K562 (cell line): Measurements from ENCODE around the gene EHD2. TPM values are rescaled to one million over a fixed set of nuclear protein-coding genes. Genes with fewer than 3 reads are reported as not detected.

Source experiments
- CBFB ChIP-seq: sonication (generic); formaldehyde crosslinking; IDR thresholded peaks from 2 replicates; pipeline ENCODE4 v1.4.0; 2020; ENCODE audit warnings: mild to moderate bottlenecking, missing genetic modification reagents
- CXXC5 ChIP-seq: fragments of 250-450 bp; sonication (Bioruptor Pico); IDR thresholded peaks from 2 replicates; pipeline ENCODE4 v1.8.0; 2022; ENCODE audit warnings: inconsistent platforms, mild to moderate bottlenecking, moderate library complexity
- HDAC8 ChIP-seq: fragments of 450-650 bp; IDR thresholded peaks from 2 replicates; pipeline ENCODE4 v1.6.1; 2016; ENCODE audit warnings: mild to moderate bottlenecking, missing genetic modification characterization, moderate library complexity, missing compliant biosample characterization
- KAT2B ChIP-seq: IDR thresholded peaks from one replicate; pipeline ENCODE4 v1.6.1; 2012; ENCODE audit warnings: low read depth, mild to moderate bottlenecking, control low read depth, inconsistent platforms, low read length, moderate library complexity
- L3MBTL2 ChIP-seq: fragments of 450-650 bp; IDR thresholded peaks from 2 replicates; pipeline ENCODE4 v1.6.1; 2016; ENCODE audit warnings: mild to moderate bottlenecking, moderate library complexity
- MCM7 ChIP-seq, 2 experiments: fragments of 450-650 bp; IDR thresholded peaks; 2 replicates each; pipeline ENCODE4 v1.6.1; 2016 to 2018
- MTA2 ChIP-seq: fragments of 450-650 bp; IDR thresholded peaks from 2 replicates; pipeline ENCODE4 v1.6.1; 2016; ENCODE audit warnings: low read depth
- MYNN ChIP-seq, 2 experiments: sonication (generic); formaldehyde crosslinking in 1 of 2; IDR thresholded peaks; 2 replicates each; pipeline versions ENCODE4 v1.5.0 to v1.6.1; 2016 to 2020; ENCODE audit warnings: antibody characterized with exemption in 1 of 2, missing genetic modification reagents in 1 of 2
- NEUROD1 ChIP-seq: fragments of 150-350 bp; IDR thresholded peaks from 2 replicates; pipeline ENCODE4 v1.6.1; 2014; ENCODE audit warnings: borderline replicate concordance, low read length, low read depth; ENCODE audit not compliant: partially characterized antibody
- NFYB ChIP-seq: IDR thresholded peaks from 2 replicates; pipeline ENCODE4 v1.6.1; 2011; ENCODE audit warnings: mild to moderate bottlenecking, moderate library complexity; ENCODE audit not compliant: insufficient read length; ENCODE audit errors: extremely low read depth
- PBX2 ChIP-seq, 2 experiments: IDR thresholded peaks in 1 of 2; conservative IDR thresholded peaks in 1 of 2; 2 replicates each; pipeline ENCODE4 v1.6.1; 2016; ENCODE audit warnings: low read depth in 2 of 2, mild to moderate bottlenecking in 1 of 2, missing compliant biosample characterization in 1 of 2, missing genetic modification characterization in 1 of 2, moderate library complexity in 1 of 2
- PHB2 ChIP-seq: fragments of 450-650 bp; IDR thresholded peaks from 2 replicates; pipeline ENCODE4 v1.6.1; 2017; ENCODE audit warnings: low read depth
- RBM39 ChIP-seq: fragments of 200-400 bp; formaldehyde crosslinking; optimal IDR thresholded peaks from 2 replicates; pipeline ENCODE3; 2018; ENCODE audit warnings: low read depth, low read length
- SAFB ChIP-seq: fragments of 200-400 bp; formaldehyde crosslinking; IDR thresholded peaks from 2 replicates; pipeline ENCODE4 v1.6.1; 2017; ENCODE audit warnings: low read depth, low read length, borderline replicate concordance
- SMARCA5 ChIP-seq: fragments of 450-650 bp; IDR thresholded peaks from 2 replicates; pipeline ENCODE4 v1.6.1; 2016
- SRF ChIP-seq, 2 experiments: fragments of 250-450, 450-650 bp in 1 of 2; sonication (Bioruptor Pico) in 1 of 2; sonication (generic) in 1 of 2; formaldehyde crosslinking; IDR thresholded peaks; 2 replicates each; pipeline versions ENCODE4 v1.5.0 to v1.5.1; 2020 to 2022; ENCODE audit warnings: mild to moderate bottlenecking in 1 of 2, missing genetic modification reagents in 1 of 2
- THAP12 ChIP-seq: fragments of 250-450 bp; sonication (Bioruptor Pico); IDR thresholded peaks from 2 replicates; pipeline ENCODE4 v1.9.0; 2021; ENCODE audit warnings: mild to moderate bottlenecking, inconsistent platforms
- ZBTB17 ChIP-seq: fragments of 450-650 bp; formaldehyde crosslinking; IDR thresholded peaks from 2 replicates; pipeline ENCODE4 v1.4.0; 2020; ENCODE audit warnings: mild to moderate bottlenecking
- ZNF445 ChIP-seq: fragments of 250-450 bp; sonication (Bioruptor Pico); IDR thresholded peaks from 2 replicates; pipeline ENCODE4 v1.4.0; 2020; ENCODE audit warnings: low read depth, mild to moderate bottlenecking, moderate library complexity
- ZNF584 ChIP-seq: fragments of 200-800 bp; sonication (Bioruptor generic); IDR thresholded peaks from 2 replicates; pipeline ENCODE4 v1.6.1; 2016; ENCODE audit warnings: low read depth, mild to moderate bottlenecking, missing genetic modification characterization, missing compliant biosample characterization
- ZNF830 ChIP-seq: fragments of 250-450 bp; sonication (Bioruptor Pico); IDR thresholded peaks from 2 replicates; pipeline ENCODE4 v1.5.0; 2021; ENCODE audit warnings: mild to moderate bottlenecking
- polyA plus RNA-seq, 8 experiments: library from polyadenylated mRNA; depleted of rRNA in 4 of 8; stranded (reverse) in 5 of 8; unstranded in 3 of 8; fragments of >200 nt; fragmentation: Nextera tagmentation in 2 of 8; fragmentation: Illumina TruSeq in 1 of 8; extraction: Ambion mirVana in 2 of 8; extraction: Trizol in 1 of 8; gene quantifications; 2 replicates each; pipeline versions ENCODE4 v1.2.1 to v1.2.3, GENCODE V29; 2011 to 2014; ENCODE audit warnings: inconsistent platforms in 1 of 8, missing spikeins in 1 of 8
- total RNA-seq, 7 experiments: library from RNA; depleted of rRNA in 6 of 7; stranded (reverse); fragments of >200 nt in 6 of 7; fragmentation: Illumina TruSeq in 2 of 7; extraction: Trizol in 2 of 7; gene quantifications; 2 replicates each; pipeline versions ENCODE4 v1.2.1 to v1.2.3, GENCODE V29; 2011 to 2021; ENCODE audit warnings: low replicate concordance in 1 of 7
- TF ChIP-seq, protein P1 (sequence below): sonication (generic); formaldehyde crosslinking; IDR thresholded peaks from 2 replicates; pipeline ENCODE4 v1.8.0; 2022; ENCODE audit warnings: mild to moderate bottlenecking, missing genetic modification reagents

The EHD2 gene
- total and polyA plus RNA-seq, 9 of the 15 experiments (the other 6 are each of a cell fraction or from before 2014, with no cell fraction given) = 1.7 to 32.2 (median 3.0) TPM

GRCh38 chr19:47745010-47745901, 32.0 kb downstream of the EHD2 start, which contains the start of gene NOP53 (continued):
- TF ChIP-seq ZNF830 = no peak
- peak; percentile 50; the same call in 1 of the 2 replicates for TF ChIP-seq ZBTB17
- TF ChIP-seq KAT2B = no peak
- TF ChIP-seq, protein P1, sequence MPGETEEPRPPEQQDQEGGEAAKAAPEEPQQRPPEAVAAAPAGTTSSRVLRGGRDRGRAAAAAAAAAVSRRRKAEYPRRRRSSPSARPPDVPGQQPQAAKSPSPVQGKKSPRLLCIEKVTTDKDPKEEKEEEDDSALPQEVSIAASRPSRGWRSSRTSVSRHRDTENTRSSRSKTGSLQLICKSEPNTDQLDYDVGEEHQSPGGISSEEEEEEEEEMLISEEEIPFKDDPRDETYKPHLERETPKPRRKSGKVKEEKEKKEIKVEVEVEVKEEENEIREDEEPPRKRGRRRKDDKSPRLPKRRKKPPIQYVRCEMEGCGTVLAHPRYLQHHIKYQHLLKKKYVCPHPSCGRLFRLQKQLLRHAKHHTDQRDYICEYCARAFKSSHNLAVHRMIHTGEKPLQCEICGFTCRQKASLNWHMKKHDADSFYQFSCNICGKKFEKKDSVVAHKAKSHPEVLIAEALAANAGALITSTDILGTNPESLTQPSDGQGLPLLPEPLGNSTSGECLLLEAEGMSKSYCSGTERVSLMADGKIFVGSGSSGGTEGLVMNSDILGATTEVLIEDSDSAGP (CRISPR knock-in tag) = no peak
- TF ChIP-seq CXXC5 = peak; percentile 97
- no peak for TF ChIP-seq RBM39
- TF ChIP-seq MYNN (IDR thresholded peaks at IDR 0.05) = no peak
- no peak for TF ChIP-seq MYNN (CRISPR knock-in tag; IDR thresholded peaks at IDR 0.05)
- TF ChIP-seq ZNF584 (CRISPR knock-in tag) = 0 out of 2 replicates have a peak, but pooled peaks have one; percentile 75
- TF ChIP-seq SAFB = no peak
- TF ChIP-seq ZNF445 (CRISPR knock-in tag) = no peak
- TF ChIP-seq HDAC8 (tag) = no peak
- no peak for TF ChIP-seq SMARCA5
- no peak for TF ChIP-seq NFYB
- no peak for TF ChIP-seq CBFB (CRISPR knock-in tag)
- TF ChIP-seq PHB2 = no peak
- TF ChIP-seq MCM7 (IDR thresholded peaks at IDR 0.05) = no peak
- no peak for TF ChIP-seq PBX2 (CRISPR knock-in tag; IDR thresholded peaks at IDR 0.05; ENCODE audit: low read depth)
- TF ChIP-seq PBX2 (tag; conservative IDR thresholded peaks at IDR 0.05; ENCODE audit: low read depth) = no peak
- TF ChIP-seq NEUROD1 = no peak
- no peak for TF ChIP-seq MTA2
- TF ChIP-seq THAP12 (CRISPR knock-in tag) = peak; percentile 86
- peak; percentile 63; the same call in 1 of the 2 replicates for TF ChIP-seq L3MBTL2
- peak in 1 of 2 experiments; percentile 37; a peak in 1 of 4 replicates for TF ChIP-seq SRF (CRISPR knock-in tag; IDR thresholded peaks at IDR 0.05)
